WERI-Rb-1 (cell line): Measurements from ENCODE around the gene KLC1.

Source experiments
- DNase-seq: peaks from one replicate; pipeline ENCODE4 v3.0.0-alpha.2; 2020
- H3K27ac ChIP-seq: fragments of 250-450 bp; sonication (Bioruptor Pico); 2 replicates; pipeline ENCODE4 v1.5.1; 2020; ENCODE audit warnings: mild to moderate bottlenecking, moderate library complexity
- H3K27me3 ChIP-seq: fragments of 250-450 bp; sonication (Bioruptor Pico); 2 replicates; pipeline ENCODE4 v1.5.1; 2021; ENCODE audit warnings: mild to moderate bottlenecking, low read depth, moderate library complexity; ENCODE audit not compliant: insufficient read depth, severe bottlenecking
- H3K36me3 ChIP-seq: fragments of 250-450 bp; sonication (Bioruptor Pico); 2 replicates; pipeline ENCODE4 v1.5.1; 2020; ENCODE audit warnings: mild to moderate bottlenecking, moderate library complexity
- H3K4me3 ChIP-seq: 2 replicates; pipeline ENCODE4 v1.5.1; 2011; ENCODE audit warnings: low read depth, mild to moderate bottlenecking, control low read depth, low read length
- H3K9me3 ChIP-seq: fragments of 250-450 bp; sonication (Bioruptor Pico); 2 replicates; pipeline ENCODE4 v1.5.1; 2021; ENCODE audit warnings: mild to moderate bottlenecking, moderate library complexity; ENCODE audit not compliant: severe bottlenecking
- CTCF ChIP-seq: IDR thresholded peaks from 2 replicates; pipeline ENCODE4 v1.5.1; 2011; ENCODE audit warnings: low read depth, mild to moderate bottlenecking, control low read depth, inconsistent platforms, low read length

The KLC1 gene

GRCh38 chr14:103594265-103594664 is 34.7 kb upstream of the KLC1 start:
- Histone ChIP-seq H3K9me3 (no peaks in the 10 kb centered on the region), H3K4me3 (no peak overlapping the region), H3K27ac (peak overlapping the region; percentile 11), H3K27me3 (no peaks in the 10 kb centered on the region), H3K36me3 (peaks cover 10% of the 10 kb centered on the region)
- no peak for DNase-seq
- no peak for TF ChIP-seq CTCF

- Histone ChIP-seq H3K36me3 (no peaks in the 10 kb centered on the region), H3K4me3 (no peak overlapping the region), H3K9me3 (no peaks in the 10 kb centered on the region), H3K27ac (no peak overlapping the region), H3K27me3 (no peaks in the 10 kb centered on the region)
- DNase-seq, result no peak
- TF ChIP-seq CTCF, result no peak
Measured at GRCh38 chr14:103597623-103598377, 31.2 kb upstream of the KLC1 start.

DNA sequence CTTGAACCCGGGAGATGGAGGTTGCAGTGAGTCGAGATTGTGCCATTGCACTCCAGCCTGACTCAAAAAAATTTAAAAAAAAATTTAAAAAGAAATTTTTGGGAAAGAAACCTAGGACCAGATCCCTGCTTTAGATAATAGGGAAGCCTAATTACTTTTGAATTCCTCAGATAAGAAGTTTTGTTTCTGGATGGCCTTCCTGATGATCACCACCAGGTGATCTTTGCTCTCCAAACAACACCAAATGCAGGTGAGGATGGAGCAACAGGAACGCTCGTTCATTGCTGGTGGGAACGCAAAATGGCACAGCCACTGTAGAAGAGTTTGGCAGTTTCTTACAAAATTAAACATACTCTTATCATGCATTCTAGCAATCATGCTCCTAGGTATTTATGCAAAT is 28.5 kb upstream of the KLC1 start:
- Histone ChIP-seq H3K4me3 (no peak overlapping the region), H3K9me3 (no peaks in the 10 kb centered on the region), H3K36me3 (no peaks in the 10 kb centered on the region), H3K27me3 (no peaks in the 10 kb centered on the region), H3K27ac (no peak overlapping the region)
- TF ChIP-seq CTCF, result no peak
- DNase-seq, result no peak

DNA sequence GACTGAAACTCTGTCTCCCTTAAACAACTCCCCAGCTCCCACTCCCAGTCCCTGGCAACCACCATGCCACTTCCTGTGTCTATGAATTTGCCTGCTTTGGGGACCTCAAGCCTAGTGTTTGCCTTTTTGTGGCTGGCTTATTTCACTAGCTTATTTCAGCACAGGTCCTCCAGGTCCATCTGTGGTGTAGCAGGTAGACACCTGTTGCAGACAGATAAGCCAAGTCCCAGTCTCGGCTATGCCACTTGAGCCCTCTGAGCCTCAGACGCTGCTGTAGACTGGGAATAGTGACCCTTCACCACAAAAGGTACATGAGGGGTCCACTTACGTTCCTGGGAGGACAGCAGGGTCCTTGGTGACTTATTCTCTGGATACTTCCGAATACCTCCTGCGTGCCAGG is 24.4 kb upstream of the KLC1 start:
- Histone ChIP-seq H3K9me3 (no peaks in the 10 kb centered on the region), H3K4me3 (no peak overlapping the region), H3K27me3 (no peaks in the 10 kb centered on the region), H3K27ac (no peak overlapping the region), H3K36me3 (no peaks in the 10 kb centered on the region)
- no peak for DNase-seq
- TF ChIP-seq CTCF, result no peak

DNA sequence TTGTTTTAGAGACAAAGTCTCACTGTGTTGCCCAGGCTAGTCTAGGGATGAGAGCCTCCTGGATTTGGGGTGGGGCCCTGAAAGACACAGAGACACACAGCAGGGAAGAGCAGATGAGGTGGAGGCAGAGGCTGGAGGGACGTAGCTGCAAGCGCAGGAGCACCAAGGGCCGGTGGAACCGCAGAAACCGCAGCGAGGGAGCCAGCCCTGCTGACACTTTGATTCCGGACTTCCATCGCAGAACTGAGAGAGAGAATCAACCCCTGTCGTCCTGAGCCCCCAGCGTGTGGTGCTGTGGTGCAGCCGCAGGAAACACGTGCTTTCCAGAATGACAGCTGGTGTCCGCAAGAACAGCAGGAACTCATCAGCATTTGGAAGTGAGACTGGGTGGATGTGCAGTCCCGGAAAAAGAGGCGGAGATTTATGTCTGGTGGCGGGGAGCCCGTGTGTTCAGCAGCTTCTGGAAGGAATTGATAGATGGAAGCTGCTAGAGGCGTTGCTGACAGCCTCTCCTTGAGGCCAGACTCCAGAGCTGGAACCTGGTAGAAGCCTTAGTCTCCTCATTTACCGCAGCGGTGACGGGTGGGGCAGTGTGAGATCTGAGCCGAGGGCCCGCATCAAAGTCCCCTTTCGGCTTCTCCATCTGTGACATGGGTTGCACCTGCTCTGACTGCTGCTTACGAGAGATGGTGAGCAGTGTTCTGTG is 21.9 kb upstream of the KLC1 start:
- H3K27me3 ChIP-seq, result no peaks in the 10 kb centered on the region
- H3K36me3 ChIP-seq, result no peaks in the 10 kb centered on the region
- DNase-seq, result peak; percentile 83
- no peak overlapping the region for H3K4me3 ChIP-seq
- H3K27ac ChIP-seq, result peak overlapping the region; percentile 49
- H3K9me3 ChIP-seq, result peaks cover 6% of the 10 kb centered on the region
- peak; percentile 65 for TF ChIP-seq CTCF
